Prostate gland (tissue), 2 donors: ENCODE measurements around the gene JMJD8.
"Not testable (repeated sequence)": the region's sequence is repeated elsewhere in the genome, so short reads cannot be mapped to it uniquely, and the experiment has no call there.

Source experiments
- POLR2A ChIP-seq: fragments of 450-650 bp; IDR thresholded peaks from one replicate; pipeline ENCODE4 v1.6.1; 2016; ENCODE audit warnings: antibody characterized with exemption, mild to moderate bottlenecking
- POLR2AphosphoS5 ChIP-seq: sonication (generic); formaldehyde crosslinking; IDR thresholded peaks from one replicate; pipeline ENCODE4 v1.6.1; 2017; ENCODE audit warnings: antibody characterized with exemption
- TF ChIP-seq, protein P1 (sequence below), 4 experiments: fragments of 200-600 bp in 2 of 4; fragments of 450-650 bp in 2 of 4; sonication (generic) in 2 of 4; IDR thresholded peaks; 1 replicate in 3 of 4; 2 replicates in 1 of 4; pipeline ENCODE4 v1.5.1; 2016 to 2019; ENCODE audit warnings: antibody characterized with exemption in 4 of 4, mild to moderate bottlenecking in 2 of 4, moderate library complexity in 2 of 4

DNA sequence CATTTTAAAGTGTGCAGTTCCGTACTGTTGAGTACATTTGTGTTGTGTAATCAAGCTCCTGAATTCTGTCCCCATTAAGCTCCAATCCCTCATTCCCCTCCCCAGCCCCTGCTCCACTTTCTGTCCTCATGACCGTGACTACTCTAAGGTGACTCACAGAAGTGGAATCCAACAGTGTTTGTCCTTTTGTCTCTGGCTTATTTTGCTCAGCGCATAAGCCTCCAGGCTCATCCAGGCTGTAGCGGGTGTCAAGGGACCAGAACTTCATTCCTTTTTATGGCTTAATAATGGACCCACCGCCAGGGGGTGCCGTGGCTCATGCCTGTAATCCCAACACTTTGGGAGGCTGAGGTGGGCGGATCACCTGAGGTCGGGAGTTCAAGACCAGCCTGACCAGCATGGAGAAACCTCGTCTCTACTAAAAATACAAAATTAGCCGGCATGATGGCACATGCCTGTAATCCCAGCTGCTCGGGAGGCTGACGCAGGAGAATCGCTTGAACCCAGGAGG lies 28.7 kb upstream of the JMJD8 start:
- TF ChIP-seq, protein P1, sequence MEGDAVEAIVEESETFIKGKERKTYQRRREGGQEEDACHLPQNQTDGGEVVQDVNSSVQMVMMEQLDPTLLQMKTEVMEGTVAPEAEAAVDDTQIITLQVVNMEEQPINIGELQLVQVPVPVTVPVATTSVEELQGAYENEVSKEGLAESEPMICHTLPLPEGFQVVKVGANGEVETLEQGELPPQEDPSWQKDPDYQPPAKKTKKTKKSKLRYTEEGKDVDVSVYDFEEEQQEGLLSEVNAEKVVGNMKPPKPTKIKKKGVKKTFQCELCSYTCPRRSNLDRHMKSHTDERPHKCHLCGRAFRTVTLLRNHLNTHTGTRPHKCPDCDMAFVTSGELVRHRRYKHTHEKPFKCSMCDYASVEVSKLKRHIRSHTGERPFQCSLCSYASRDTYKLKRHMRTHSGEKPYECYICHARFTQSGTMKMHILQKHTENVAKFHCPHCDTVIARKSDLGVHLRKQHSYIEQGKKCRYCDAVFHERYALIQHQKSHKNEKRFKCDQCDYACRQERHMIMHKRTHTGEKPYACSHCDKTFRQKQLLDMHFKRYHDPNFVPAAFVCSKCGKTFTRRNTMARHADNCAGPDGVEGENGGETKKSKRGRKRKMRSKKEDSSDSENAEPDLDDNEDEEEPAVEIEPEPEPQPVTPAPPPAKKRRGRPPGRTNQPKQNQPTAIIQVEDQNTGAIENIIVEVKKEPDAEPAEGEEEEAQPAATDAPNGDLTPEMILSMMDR (IDR thresholded peaks at IDR 0.05) = peak in 2 of 4 experiments; percentile 17 to 35
- not testable (repeated sequence) for TF ChIP-seq POLR2A, POLR2AphosphoS5
